VCaP (cell line): ENCODE measurements around the gene ECE2.

Experiments
- H3K27ac ChIP-seq: fragments of 450-650 bp; 2 replicates; pipeline ENCODE4 v1.5.1; 2017
- TF ChIP-seq, protein P1 (sequence below): fragments of 450-650 bp; conservative IDR thresholded peaks from 2 replicates; pipeline ENCODE4 v1.5.1; 2017; ENCODE audit warnings: mild to moderate bottlenecking, moderate library complexity

ECE2 gene

DNA sequence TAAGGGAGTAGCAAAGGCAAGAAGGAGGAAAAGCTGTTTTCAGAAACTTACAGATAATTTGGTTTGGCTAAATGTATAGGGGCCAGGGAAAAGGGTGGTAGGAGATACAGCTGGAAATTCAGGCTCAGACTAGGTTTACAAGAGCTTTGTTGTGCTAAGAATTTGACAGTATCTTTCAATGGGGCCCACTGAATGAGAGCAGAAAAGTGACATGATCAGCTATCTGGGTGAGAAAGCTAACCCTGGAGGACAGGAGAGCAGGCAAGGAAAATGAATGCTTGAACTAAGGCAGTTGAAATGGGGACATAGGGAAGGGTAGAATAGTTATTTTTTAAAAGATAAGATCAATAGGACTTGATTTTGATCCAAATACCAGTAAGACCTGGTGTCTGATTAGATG is 35.8 kb downstream of the ECE2 start:
- no peak overlapping the region for H3K27ac ChIP-seq
- TF ChIP-seq, protein P1, sequence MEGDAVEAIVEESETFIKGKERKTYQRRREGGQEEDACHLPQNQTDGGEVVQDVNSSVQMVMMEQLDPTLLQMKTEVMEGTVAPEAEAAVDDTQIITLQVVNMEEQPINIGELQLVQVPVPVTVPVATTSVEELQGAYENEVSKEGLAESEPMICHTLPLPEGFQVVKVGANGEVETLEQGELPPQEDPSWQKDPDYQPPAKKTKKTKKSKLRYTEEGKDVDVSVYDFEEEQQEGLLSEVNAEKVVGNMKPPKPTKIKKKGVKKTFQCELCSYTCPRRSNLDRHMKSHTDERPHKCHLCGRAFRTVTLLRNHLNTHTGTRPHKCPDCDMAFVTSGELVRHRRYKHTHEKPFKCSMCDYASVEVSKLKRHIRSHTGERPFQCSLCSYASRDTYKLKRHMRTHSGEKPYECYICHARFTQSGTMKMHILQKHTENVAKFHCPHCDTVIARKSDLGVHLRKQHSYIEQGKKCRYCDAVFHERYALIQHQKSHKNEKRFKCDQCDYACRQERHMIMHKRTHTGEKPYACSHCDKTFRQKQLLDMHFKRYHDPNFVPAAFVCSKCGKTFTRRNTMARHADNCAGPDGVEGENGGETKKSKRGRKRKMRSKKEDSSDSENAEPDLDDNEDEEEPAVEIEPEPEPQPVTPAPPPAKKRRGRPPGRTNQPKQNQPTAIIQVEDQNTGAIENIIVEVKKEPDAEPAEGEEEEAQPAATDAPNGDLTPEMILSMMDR = no peak

DNA sequence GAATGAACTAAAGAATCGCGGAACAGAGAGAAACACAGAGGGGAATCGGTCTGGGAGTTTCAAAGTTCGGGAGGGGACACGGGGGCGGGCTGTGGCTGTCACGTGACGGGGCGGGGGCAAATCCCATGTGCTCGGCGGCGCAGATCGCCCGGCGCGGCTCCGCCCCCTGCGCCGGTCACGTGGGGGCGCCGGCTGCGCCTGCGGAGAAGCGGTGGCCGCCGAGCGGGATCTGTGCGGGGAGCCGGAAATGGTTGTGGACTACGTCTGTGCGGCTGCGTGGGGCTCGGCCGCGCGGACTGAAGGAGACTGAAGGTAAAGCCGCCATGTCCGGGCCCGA is 38.5 kb downstream of the ECE2 start, which contains the start of gene EIF4G1:
TSS of gene EIF4G1 (plus strand) at position 244 of the 337 bp plus-strand sequence. CDS start 1,191 bp downstream, outside the sequence.
- TF ChIP-seq, protein P1 = no peak
- peak within 1 kb of the TSS; percentile 93 for H3K27ac ChIP-seq

DNA sequence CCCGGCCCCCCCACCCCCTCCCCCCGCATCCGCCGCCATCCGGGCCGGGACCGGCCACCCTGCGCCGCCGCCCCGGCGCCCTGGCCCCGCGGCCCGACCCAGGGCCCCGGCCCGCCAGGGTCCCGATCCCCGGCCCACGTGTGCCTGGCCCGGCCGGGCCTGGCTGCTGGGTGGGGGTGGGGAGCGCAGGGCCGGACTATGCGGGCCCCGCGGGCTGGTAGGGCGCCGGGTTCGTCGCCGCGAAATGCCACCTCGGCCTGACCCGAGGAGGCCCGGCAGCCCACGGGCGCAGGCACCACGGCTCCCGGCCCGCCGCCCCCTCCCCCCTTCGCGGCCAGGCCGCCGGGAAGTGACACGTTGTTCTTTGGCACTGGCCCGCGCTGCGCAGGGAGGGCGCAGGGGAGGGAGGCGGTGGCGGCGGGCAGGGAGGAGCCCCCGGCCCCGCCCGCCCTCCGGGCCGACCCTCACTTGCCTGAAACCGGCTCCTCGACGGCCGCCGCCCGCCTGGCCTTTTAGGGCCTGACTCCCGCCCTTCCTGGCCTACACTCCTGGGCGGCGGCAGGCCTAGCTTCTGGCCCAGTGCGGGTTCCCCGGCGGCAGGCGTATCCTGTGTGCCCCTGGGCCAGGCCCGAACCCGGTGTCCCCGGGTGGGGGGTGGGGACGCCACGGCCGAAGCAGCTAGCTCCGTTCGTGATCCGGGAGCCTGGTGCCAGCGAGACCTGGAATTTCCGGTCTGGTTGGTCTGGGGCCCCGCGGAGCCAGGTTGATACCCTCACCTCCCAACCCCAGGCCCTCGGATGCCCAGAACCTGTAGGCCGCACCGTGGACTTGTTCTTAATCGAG is 39.1 kb downstream of the ECE2 start:
- H3K27ac ChIP-seq = peak overlapping the region; percentile 93
- TF ChIP-seq, protein P1 = no peak

DNA sequence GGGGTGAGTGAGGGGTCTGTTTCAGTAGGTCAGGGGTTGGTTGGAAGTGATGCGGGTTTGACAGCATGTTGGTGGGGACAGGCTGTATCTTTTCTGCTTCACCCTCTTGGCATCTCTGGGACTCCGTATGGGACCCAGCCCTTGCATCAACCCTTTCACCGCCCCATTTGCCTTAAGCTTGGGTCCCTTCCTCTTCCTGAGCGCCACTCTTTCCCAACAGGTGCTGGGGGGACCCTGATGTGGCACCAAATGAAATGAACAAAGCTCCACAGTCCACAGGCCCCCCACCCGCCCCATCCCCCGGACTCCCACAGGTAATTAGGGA is 39.7 kb downstream of the ECE2 start:
- peak overlapping the region; percentile 93 for H3K27ac ChIP-seq
- TF ChIP-seq, protein P1 = no peak

DNA sequence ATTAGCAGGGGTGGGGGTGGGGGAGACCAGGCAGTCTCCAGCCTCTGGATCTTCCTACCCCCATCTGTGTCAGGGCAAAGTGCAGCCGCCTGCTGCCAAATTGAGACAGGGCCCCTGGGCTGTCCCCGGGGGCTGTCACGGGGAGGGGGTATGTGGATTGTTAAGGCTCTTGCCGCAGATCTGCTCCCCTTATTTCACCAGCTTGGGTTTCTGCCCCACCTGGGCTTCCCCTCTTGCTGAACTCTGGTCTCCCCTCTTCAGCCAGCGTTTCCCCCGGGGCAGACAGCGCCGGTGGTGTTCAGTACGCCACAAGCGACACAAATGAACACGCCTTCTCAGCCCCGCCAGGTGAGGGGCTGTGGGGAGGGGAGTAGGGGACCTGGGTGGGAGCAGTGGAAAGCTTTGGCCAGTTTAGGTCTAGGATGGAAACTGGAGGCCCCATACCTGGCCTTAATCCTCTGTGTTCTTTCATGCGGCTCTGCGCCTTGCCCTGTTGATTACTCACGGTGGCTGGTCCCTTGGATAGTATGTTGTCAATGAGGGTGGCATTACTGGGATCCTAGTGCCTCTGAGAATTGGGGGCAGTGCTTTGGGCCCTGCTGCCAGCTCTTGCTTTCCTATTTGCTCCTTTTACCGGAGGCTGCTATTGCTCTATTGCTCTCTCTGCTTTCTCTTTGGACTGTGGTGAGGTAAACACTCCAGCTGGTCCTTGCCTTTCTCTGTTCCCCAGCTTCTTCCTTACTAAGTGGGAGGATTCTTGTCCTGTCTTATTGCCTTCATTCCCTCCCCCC is 40.2 kb downstream of the ECE2 start:
- TF ChIP-seq, protein P1 = no peak
- H3K27ac ChIP-seq = peak overlapping the region; percentile 93

DNA sequence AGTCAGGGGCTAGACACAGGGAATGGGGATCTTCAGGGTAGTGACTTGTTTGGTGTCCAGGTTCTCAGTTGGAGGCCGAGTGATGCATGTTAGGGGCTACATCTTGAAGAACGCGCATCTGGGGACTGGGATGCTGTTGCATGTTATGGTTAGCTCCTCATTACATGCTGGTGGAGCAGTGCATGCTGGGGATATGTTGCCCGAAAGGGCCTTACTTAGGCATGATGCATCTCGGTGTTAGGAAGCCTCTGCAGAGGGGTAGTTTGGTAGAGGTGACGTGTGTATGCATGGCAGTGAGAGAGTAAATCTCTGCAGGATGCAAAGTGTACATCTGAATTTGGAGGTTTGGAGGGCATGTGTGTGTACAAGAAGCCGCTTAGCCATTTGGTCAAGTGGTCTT is 41.0 kb downstream of the ECE2 start:
- H3K27ac ChIP-seq = peak overlapping the region; percentile 93

DNA sequence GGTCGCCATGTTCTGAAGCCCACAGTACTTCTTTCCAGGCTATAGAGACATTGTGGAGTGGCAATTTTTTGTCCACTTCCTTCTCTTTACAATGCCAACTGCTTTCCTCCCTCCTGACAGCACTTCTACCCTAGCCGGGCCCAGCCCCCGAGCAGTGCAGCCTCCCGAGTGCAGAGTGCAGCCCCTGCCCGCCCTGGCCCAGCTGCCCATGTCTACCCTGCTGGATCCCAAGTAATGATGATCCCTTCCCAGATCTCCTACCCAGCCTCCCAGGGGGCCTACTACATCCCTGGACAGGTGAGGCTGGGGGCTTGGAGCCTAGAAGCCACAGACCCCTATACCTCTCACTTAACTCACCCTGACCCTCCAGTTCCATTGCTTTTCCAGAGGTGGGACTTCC is 41.4 kb downstream of the ECE2 start:
- TF ChIP-seq, protein P1 = no peak
- peak overlapping the region; percentile 93; the same call in 1 of the 2 replicates for H3K27ac ChIP-seq

More for the DNA sequence above, 41.0 kb downstream of the ECE2 start:
- TF ChIP-seq, protein P1 = no peak
